Adipocyte (in vitro differentiated cells): Measurements from ENCODE around the gene CCDC70.

Experiments used
- DNase-seq: peaks from one replicate; pipeline ENCODE4 v3.0.0-alpha.2; 2015; ENCODE audit warnings: low read depth
- H3K27me3 ChIP-seq: replicated peaks from 2 replicates; pipeline ENCODE4 v1.7.0; 2013; ENCODE audit warnings: mild to moderate bottlenecking, low read length, moderate library complexity; ENCODE audit not compliant: control insufficient read depth, insufficient read depth
- H3K36me3 ChIP-seq: 2 replicates; pipeline ENCODE4 v1.7.0; 2013; ENCODE audit warnings: low read length, mild to moderate bottlenecking, moderate library complexity; ENCODE audit not compliant: control insufficient read depth, insufficient read depth, severe bottlenecking
- H3K4me1 ChIP-seq: 2 replicates; pipeline ENCODE4 v1.7.0; 2013; ENCODE audit warnings: mild to moderate bottlenecking, low read length, moderate library complexity; ENCODE audit not compliant: control insufficient read depth, insufficient read depth
- H3K4me3 ChIP-seq: 2 replicates; pipeline ENCODE4 v1.7.0; 2013; ENCODE audit warnings: mild to moderate bottlenecking, low read length, moderate library complexity
- H3K9ac ChIP-seq: 2 replicates; pipeline ENCODE4 v1.7.0; 2013; ENCODE audit warnings: mild to moderate bottlenecking, low read length, moderate library complexity
- H3K9me3 ChIP-seq: 2 replicates; pipeline ENCODE4 v1.7.0; 2013; ENCODE audit warnings: mild to moderate bottlenecking, low read length, moderate library complexity; ENCODE audit not compliant: control insufficient read depth

Gene CCDC70

DNA sequence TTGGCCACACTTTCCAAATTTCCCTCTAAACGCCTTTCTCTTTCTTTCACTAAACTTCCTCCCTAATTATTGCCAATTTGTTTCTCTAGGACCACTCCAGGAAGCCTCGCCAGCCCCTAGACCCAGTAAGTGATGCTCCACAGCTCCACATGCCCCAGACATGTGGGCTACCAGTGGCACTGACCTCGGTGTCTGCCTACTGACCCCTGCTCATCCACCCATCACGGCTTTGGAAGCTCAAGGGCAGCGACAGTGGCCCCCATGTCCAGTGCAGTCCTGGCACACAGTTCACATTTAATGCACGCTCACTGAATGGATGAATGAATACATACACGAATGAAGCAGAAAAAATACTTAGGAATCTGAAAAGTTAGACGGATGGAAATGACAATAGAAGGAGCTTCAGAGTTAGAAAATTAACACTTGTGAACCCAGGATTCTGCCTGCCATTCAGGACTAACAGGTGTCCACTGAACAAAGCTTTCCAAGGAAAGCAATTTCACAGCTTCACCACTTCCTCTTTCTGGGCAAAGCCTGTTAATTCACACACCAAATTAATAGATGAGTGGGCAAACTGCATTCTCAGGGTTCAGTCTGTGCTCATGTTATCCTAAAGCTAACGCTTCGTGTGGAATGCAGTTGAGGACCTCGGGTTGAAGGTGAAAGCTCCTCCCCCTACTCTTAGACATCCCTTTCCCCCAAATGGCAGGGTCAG is 50.9 kb downstream of the CCDC70 start:
- no peak for DNase-seq
- Histone ChIP-seq H3K9ac (no peak overlapping the region), H3K9me3 (no peaks in the 10 kb centered on the region), H3K4me3 (no peak overlapping the region), H3K36me3 (no peaks in the 10 kb centered on the region), H3K4me1 (no peaks in the 10 kb centered on the region), H3K27me3 (peaks cover 46% of the 10 kb centered on the region)

DNA sequence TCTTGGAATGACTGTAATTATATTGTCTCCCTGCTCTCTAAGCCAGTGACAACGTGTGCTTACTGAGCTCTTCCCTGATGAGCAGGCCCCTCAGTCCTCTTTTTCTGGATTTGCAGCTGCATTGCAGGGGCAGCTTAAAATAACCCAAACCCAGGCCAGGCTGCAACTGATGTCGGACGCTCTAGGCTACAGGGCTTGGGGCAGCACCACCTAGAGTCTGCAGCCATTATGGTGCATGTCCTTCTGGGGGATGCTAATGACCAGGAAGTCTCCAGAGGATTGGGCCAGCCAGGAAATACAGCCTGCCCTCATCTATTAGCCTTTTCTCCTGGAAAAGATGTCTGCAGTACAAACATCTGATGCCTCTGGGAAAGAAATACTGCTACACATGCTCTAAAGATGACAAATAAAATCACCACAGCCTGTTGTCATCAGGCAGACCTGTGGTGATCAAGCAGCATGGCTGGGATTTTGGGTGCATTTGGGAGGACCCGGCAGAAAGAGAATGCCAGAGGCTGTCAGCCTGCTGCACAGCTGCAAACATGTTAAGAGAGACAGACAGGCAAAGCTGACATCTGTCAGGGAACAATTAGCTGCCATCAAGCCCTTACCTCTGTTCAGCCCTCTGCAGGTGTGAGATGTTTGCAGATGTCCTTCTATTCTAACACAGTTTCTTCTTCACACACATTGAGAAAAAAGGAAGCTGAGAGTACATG is 51.8 kb downstream of the CCDC70 start:
- Histone ChIP-seq H3K36me3 (no peaks in the 10 kb centered on the region), H3K27me3 (peaks cover 49% of the 10 kb centered on the region), H3K4me3 (no peak overlapping the region), H3K9ac (no peak overlapping the region), H3K9me3 (no peaks in the 10 kb centered on the region), H3K4me1 (no peaks in the 10 kb centered on the region)
- no peak for DNase-seq

DNA sequence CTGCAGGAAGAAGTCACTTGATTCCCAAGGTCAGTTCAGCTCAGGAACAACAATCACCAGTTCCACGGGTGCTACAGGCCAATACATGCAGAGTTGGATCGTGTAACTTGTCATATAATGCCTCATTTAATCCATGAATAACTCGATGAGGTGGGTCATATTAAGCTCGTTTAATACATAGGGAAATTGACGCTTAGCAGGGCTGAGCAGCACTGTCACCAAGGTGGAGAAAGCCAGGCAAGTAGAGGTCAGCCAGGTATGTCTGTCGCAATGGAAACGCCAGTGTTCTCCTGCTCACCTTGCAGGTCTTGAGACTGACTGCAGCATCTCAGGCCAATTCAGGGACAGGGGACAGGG is 52.3 kb downstream of the CCDC70 start:
- no peaks in the 10 kb centered on the region for H3K4me1 ChIP-seq
- no peak for DNase-seq
- no peaks in the 10 kb centered on the region for H3K9me3 ChIP-seq
- H3K27me3 ChIP-seq, result peaks cover 49% of the 10 kb centered on the region
- H3K36me3 ChIP-seq, result no peaks in the 10 kb centered on the region
- H3K9ac ChIP-seq, result no peak overlapping the region
- no peak overlapping the region for H3K4me3 ChIP-seq
